ENCODE results near the gene HKDC1. TPM values are rescaled to one million over a fixed set of nuclear protein-coding genes. Genes with fewer than 3 reads are reported as not detected.

The HKDC1 gene
- total RNA-seq, 2 experiments from 2014 or later, result 0.40 TPM; not detected in 1

DNA sequence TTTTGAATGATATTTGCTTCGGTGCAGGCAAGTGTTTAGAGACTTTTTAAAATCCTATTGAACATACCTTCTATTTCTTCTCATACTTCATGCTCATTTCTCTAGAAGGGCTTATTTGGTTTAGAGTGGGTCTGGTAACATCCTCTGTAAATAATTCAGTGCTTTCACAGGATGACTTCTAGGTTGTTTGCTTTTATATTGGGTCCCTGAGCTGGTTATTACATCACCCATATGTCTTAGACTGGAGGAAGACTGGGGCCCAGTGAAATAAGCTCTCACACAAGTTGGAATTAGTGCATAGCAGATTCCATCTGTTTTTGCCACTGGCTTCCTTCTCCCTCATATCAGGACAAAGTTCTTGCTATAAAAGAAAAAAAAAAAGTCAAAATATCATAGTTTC, 33.6 kb upstream of the HKDC1 start:
- intact Hi-C loops (cut with micrococcal nuclease), result no loop called here
- Mint-ChIP-seq H3K27ac (peak overlapping the region; percentile 50), H3K4me1 (ENCODE audit: low read depth) (peaks cover 31% of the 10 kb centered on the region), H3K27me3 (no peaks in the 10 kb centered on the region), H3K9me3 (no peaks in the 10 kb centered on the region), H3K4me3 (no peak overlapping the region), H3K36me3 (ENCODE audit: low read depth) (peaks cover 34% of the 10 kb centered on the region)
- DNase-seq, result no peak
- TF ChIP-seq, protein P1, sequence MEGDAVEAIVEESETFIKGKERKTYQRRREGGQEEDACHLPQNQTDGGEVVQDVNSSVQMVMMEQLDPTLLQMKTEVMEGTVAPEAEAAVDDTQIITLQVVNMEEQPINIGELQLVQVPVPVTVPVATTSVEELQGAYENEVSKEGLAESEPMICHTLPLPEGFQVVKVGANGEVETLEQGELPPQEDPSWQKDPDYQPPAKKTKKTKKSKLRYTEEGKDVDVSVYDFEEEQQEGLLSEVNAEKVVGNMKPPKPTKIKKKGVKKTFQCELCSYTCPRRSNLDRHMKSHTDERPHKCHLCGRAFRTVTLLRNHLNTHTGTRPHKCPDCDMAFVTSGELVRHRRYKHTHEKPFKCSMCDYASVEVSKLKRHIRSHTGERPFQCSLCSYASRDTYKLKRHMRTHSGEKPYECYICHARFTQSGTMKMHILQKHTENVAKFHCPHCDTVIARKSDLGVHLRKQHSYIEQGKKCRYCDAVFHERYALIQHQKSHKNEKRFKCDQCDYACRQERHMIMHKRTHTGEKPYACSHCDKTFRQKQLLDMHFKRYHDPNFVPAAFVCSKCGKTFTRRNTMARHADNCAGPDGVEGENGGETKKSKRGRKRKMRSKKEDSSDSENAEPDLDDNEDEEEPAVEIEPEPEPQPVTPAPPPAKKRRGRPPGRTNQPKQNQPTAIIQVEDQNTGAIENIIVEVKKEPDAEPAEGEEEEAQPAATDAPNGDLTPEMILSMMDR (IDR thresholded peaks at IDR 0.05), result no peak
- ChIA-PET CTCF (interaction anchor here (0.8 kb wide), 1 partner anchor 36 kb away, joined by 4 read pairs; no protein-coding TSS in a partner anchor), POLR2A (interaction anchor here (0.8 kb wide), 1 partner anchor 18 kb away, joined by 3 read pairs; no protein-coding TSS in a partner anchor)
- ATAC-seq, result no peak

DNA sequence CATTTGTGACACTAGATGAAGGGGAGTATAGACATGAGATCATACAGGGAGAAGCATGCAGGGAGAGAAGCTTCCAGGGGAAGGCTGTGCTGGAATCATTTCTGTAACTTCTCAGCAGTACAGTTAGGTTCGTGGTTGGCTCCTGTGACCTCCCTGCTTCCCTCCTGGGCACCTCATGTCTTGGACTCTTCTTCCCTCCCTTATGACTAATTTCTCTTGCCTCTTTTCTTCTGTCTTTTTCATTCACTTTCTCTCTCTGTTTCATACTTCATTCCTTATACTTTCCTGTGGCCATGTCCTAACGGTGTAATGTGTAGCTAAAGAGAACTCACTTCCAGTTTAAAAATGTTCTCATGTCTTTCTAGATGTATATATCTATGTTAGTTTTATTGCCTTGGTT, 19.1 kb upstream of the HKDC1 start:
- no peaks in the 10 kb centered on the region for H3K9me3 Mint-ChIP-seq
- ChIA-PET POLR2A (no interaction called here), CTCF (interaction anchor here (1.8 kb wide), 1 partner anchor 9 kb away, joined by 4 read pairs; no protein-coding TSS in a partner anchor)
- intact Hi-C loops (cut with micrococcal nuclease), result no loop called here
- TF ChIP-seq, protein P1 (IDR thresholded peaks at IDR 0.05), result no peak
- no peak for ATAC-seq
- H3K27ac Mint-ChIP-seq, result peak overlapping the region; percentile 60
- no peaks in the 10 kb centered on the region for H3K27me3 Mint-ChIP-seq
- no peak overlapping the region for H3K4me3 Mint-ChIP-seq
- DNase-seq, result no peak
- peaks cover 27% of the 10 kb centered on the region for H3K4me1 Mint-ChIP-seq (ENCODE audit: low read depth)
- peaks cover 33% of the 10 kb centered on the region for H3K36me3 Mint-ChIP-seq (ENCODE audit: low read depth)

DNA sequence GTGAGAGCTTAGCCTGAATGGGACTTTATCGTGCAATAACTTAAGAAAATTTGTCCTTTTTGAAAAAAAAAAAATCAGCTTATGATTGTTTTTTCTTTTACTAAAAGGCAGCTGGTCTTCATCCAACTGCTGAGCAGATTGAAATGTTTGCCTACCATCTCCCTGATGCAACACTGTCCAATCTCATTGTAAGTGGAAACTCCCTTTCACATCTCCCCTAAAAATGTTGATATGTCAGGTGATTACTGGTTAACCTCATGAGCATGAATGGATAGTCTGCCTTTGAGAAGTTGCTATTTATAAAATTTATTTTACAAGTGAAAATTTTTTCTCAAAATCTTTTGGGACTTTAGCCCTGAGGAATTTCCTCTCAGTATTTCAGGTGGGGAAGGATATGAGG, 17.8 kb upstream of the HKDC1 start:
- Mint-ChIP-seq H3K36me3 (ENCODE audit: low read depth) (peaks cover 35% of the 10 kb centered on the region), H3K4me1 (ENCODE audit: low read depth) (peaks cover 31% of the 10 kb centered on the region), H3K4me3 (no peak overlapping the region), H3K9me3 (no peaks in the 10 kb centered on the region), H3K27me3 (no peaks in the 10 kb centered on the region), H3K27ac (peak overlapping the region; percentile 69)
- POLR2A ChIA-PET, result interaction anchor here (0.6 to 0.7 kb wide), 3 partner anchors 34 to 506 kb away, joined by 3 to 4 read pairs (median 3); no protein-coding TSS in a partner anchor
- CTCF ChIA-PET, result interaction anchor here (1.8 kb wide), 1 partner anchor 10 kb away, joined by 4 read pairs; no protein-coding TSS in a partner anchor
- peak; percentile 49 for ATAC-seq
- TF ChIP-seq, protein P1 (IDR thresholded peaks at IDR 0.05), result no peak
- intact Hi-C loops (cut with micrococcal nuclease), result no loop called here
- no peak for DNase-seq

DNA sequence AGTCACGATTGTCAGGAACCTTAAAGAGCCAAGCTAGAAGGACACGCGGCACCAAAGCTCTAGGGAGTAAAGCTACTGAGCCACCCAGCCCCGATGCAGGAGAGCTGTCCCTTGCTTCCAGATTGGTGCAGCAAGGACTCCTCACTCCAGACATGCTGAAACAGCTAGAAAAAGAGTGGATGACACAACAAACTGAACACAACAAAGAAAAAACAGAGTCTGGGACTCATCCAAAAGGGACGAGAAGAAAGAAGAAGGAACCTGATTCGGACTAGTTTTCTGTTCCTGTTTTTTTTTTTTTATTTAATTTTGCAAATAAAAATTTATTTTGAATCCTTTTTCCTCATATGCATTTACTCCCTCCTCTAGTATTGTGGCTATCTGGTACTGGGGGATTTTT, 11.4 kb upstream of the HKDC1 start:
- no peak overlapping the region for H3K4me3 Mint-ChIP-seq
- H3K4me1 Mint-ChIP-seq (ENCODE audit: low read depth), result peaks cover 26% of the 10 kb centered on the region
- H3K27ac Mint-ChIP-seq, result no peak overlapping the region
- ChIA-PET POLR2A (interaction anchor here (0.9 to 1.0 kb wide), 2 partner anchors 9 to 19 kb away, joined by 3 to 4 read pairs; no protein-coding TSS in a partner anchor), CTCF (interaction anchor here (0.6 kb wide), 1 partner anchor 14 kb away, joined by 3 read pairs; no protein-coding TSS in a partner anchor)
- peaks cover 24% of the 10 kb centered on the region for H3K36me3 Mint-ChIP-seq (ENCODE audit: low read depth)
- no peaks in the 10 kb centered on the region for H3K27me3 Mint-ChIP-seq
- no peaks in the 10 kb centered on the region for H3K9me3 Mint-ChIP-seq
- intact Hi-C loops (cut with micrococcal nuclease), result no loop called here
- no peak for ATAC-seq
- TF ChIP-seq, protein P1 (IDR thresholded peaks at IDR 0.05), result no peak
- no peak for DNase-seq

DNA sequence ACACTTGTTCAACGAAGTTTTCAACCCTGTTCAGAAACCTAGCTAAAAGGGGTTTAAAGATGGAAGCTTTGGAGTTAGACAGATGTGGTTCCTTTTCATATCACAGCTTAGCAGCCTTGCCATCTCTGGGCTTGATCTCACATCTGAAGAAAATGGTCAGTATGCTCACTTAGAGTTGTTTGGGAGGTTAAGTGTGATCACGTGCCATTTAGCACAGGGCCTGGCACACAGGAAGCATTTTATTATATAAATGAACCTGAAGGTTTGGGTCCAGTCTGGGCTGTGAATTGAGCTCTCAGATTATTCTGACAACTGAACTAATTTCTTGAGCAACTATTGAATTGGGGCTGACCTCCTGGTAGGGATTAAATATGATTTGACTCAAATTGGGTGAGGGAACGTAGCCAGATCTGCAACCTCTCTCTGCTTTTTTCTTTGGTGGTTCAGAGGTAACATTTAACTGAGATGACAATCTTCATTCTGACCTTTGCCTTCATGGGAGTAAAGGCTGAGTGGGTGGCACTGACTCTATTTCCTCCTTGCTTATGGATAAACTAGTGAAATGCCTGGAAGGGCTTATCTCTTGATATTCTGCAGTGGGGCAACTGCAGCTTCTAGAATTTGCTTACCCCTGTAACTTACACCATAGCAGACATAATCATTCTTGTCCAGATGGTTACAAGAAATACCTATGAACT, 10.2 kb upstream of the HKDC1 start:
- ChIA-PET POLR2A (interaction anchor here (0.9 to 1.2 kb wide), 3 partner anchors 9 to 28 kb away, joined by 3 to 4 read pairs (median 3); no protein-coding TSS in a partner anchor), CTCF (interaction anchor here (1.0 kb wide), 1 partner anchor 10 kb away, joined by 3 read pairs; the partner anchor contains the start of gene HKDC1)
- DNase-seq (no peak), ATAC-seq (peak; percentile 57)
- H3K4me3 Mint-ChIP-seq, result no peak overlapping the region
- TF ChIP-seq, protein P1 (IDR thresholded peaks at IDR 0.05), result no peak
- peak overlapping the region; percentile 47 for H3K27ac Mint-ChIP-seq
- peaks cover 23% of the 10 kb centered on the region for H3K36me3 Mint-ChIP-seq (ENCODE audit: low read depth)
- intact Hi-C loops (cut with micrococcal nuclease), result no loop called here
- no peaks in the 10 kb centered on the region for H3K9me3 Mint-ChIP-seq
- H3K27me3 Mint-ChIP-seq, result no peaks in the 10 kb centered on the region
- H3K4me1 Mint-ChIP-seq (ENCODE audit: low read depth), result peaks cover 31% of the 10 kb centered on the region

Measured in activated CD8-positive, alpha-beta T cell treated with anti-CD3 and anti-CD28 coated beads for 36 hours (primary cell).